SK-N-SH treated with all-trans-retinoic acid at 6 μM for 48 hours (cell line): ENCODE data around the gene ZAR1.
A peak's percentile ranks its signal among the peaks of the same experiment; 100 is the strongest.

Source experiments
- ATAC-seq: fragments of 200-7000 bp; cut with Tn5 transposase; 3 replicates; pipeline ENCODE4 v1.9.1; 2020; ENCODE audit warnings: mild to moderate bottlenecking, moderate library complexity
- ARNTL ChIP-seq: fragments of 450-650 bp; formaldehyde crosslinking; IDR thresholded peaks from 2 replicates; pipeline ENCODE4 v1.5.0; 2020; ENCODE audit warnings: low read depth, mild to moderate bottlenecking, moderate library complexity, borderline replicate concordance
- BACH2 ChIP-seq: fragments of 250-450 bp; sonication (Bioruptor Pico); IDR thresholded peaks from 2 replicates; pipeline ENCODE4 v1.9.0; 2021; ENCODE audit warnings: mild to moderate bottlenecking, borderline replicate concordance
- CREB5 ChIP-seq: fragments of 250-450 bp; sonication (Bioruptor Pico); IDR thresholded peaks from 2 replicates; pipeline ENCODE4 v1.5.1; 2020; ENCODE audit warnings: low read depth, mild to moderate bottlenecking, moderate library complexity
- CSRNP3 ChIP-seq: fragments of 250-450 bp; sonication (Bioruptor Pico); IDR thresholded peaks from 2 replicates; pipeline ENCODE4 v1.5.1; 2021; ENCODE audit warnings: mild to moderate bottlenecking, moderate library complexity
- ESRRG ChIP-seq: fragments of 250-450 bp; sonication (Bioruptor Pico); IDR thresholded peaks from 2 replicates; pipeline ENCODE4 v1.6.1; 2021; ENCODE audit warnings: mild to moderate bottlenecking
- GLIS3 ChIP-seq: fragments of 250-450 bp; sonication (Bioruptor Pico); IDR thresholded peaks from 2 replicates; pipeline ENCODE4 v1.5.0; 2020; ENCODE audit warnings: mild to moderate bottlenecking, moderate library complexity
- ISL1 ChIP-seq: fragments of 250-450 bp; sonication (Bioruptor Pico); IDR thresholded peaks from 2 replicates; pipeline ENCODE4 v2.1.2; 2022; ENCODE audit warnings: mild to moderate bottlenecking, moderate library complexity
- OSR1 ChIP-seq: fragments of 250-450 bp; sonication (Bioruptor Pico); IDR thresholded peaks from 2 replicates; pipeline ENCODE4 v1.8.0; 2022; ENCODE audit warnings: moderate library complexity, mild to moderate bottlenecking, inconsistent platforms
- PATZ1 ChIP-seq: fragments of 250-450 bp; sonication (Bioruptor Pico); IDR thresholded peaks from 2 replicates; pipeline ENCODE4 v1.8.0; 2020; ENCODE audit warnings: mild to moderate bottlenecking, moderate library complexity, borderline replicate concordance
- POU6F1 ChIP-seq: fragments of 250-450 bp; sonication (Bioruptor Pico); IDR thresholded peaks from 2 replicates; pipeline ENCODE4 v1.8.0; 2021; ENCODE audit warnings: low read depth, mild to moderate bottlenecking, moderate library complexity, borderline replicate concordance
- PPARA ChIP-seq: fragments of 250-450 bp; sonication (Bioruptor Pico); IDR thresholded peaks from 2 replicates; pipeline ENCODE4 v1.5.0; 2020; ENCODE audit warnings: mild to moderate bottlenecking, borderline replicate concordance
- RARB ChIP-seq: fragments of 250-450 bp; sonication (Bioruptor Pico); IDR thresholded peaks from 2 replicates; pipeline ENCODE4 v1.8.0; 2021; ENCODE audit warnings: mild to moderate bottlenecking, moderate library complexity
- SNAI2 ChIP-seq: fragments of 250-450 bp; sonication (Bioruptor Pico); IDR thresholded peaks from 2 replicates; pipeline ENCODE4 v1.5.0; 2020; ENCODE audit warnings: mild to moderate bottlenecking, moderate library complexity
- TCF4 ChIP-seq: fragments of 250-450 bp; sonication (Bioruptor Pico); IDR thresholded peaks from 2 replicates; pipeline ENCODE4 v1.8.0; 2021; ENCODE audit warnings: mild to moderate bottlenecking, moderate library complexity, borderline replicate concordance
- TOX ChIP-seq: fragments of 250-450 bp; sonication (Bioruptor Pico); IDR thresholded peaks from 2 replicates; pipeline ENCODE4 v1.8.0; 2021; ENCODE audit warnings: mild to moderate bottlenecking, moderate library complexity, borderline replicate concordance
- TSHZ2 ChIP-seq: fragments of 250-450 bp; sonication (Bioruptor Pico); IDR thresholded peaks from 2 replicates; pipeline ENCODE4 v1.5.0; 2020; ENCODE audit warnings: mild to moderate bottlenecking, moderate library complexity
- ZC3H10 ChIP-seq: fragments of 250-450 bp; sonication (Bioruptor Pico); IDR thresholded peaks from 2 replicates; pipeline ENCODE4 v1.5.1; 2021; ENCODE audit warnings: mild to moderate bottlenecking, moderate library complexity
- ZFP3 ChIP-seq: fragments of 250-450 bp; sonication (Bioruptor Pico); IDR thresholded peaks from 2 replicates; pipeline ENCODE4 v1.5.0; 2020; ENCODE audit warnings: mild to moderate bottlenecking, moderate library complexity
- ZFP30 ChIP-seq: fragments of 450-650 bp; formaldehyde crosslinking; IDR thresholded peaks from 2 replicates; pipeline ENCODE4 v1.5.0; 2022; ENCODE audit warnings: mild to moderate bottlenecking, moderate library complexity
- ZNF565 ChIP-seq: fragments of 450-650 bp; formaldehyde crosslinking; conservative IDR thresholded peaks from 2 replicates; pipeline ENCODE4 v1.5.0; 2020; ENCODE audit warnings: low read depth, mild to moderate bottlenecking, moderate library complexity
- ZNF70 ChIP-seq: fragments of 450-650 bp; formaldehyde crosslinking; IDR thresholded peaks from 2 replicates; pipeline ENCODE4 v1.5.0; 2020; ENCODE audit warnings: mild to moderate bottlenecking, moderate library complexity
- ZNF8 ChIP-seq: fragments of 450-650 bp; formaldehyde crosslinking; IDR thresholded peaks from 2 replicates; pipeline ENCODE4 v1.5.0; 2020; ENCODE audit warnings: mild to moderate bottlenecking, moderate library complexity

ZAR1 gene

GRCh38 chr4:48454591-48454990 is 35.5 kb upstream of the ZAR1 start:
- ATAC-seq: peak; percentile 36; the same call in 1 of the 3 replicates
- TF ChIP-seq RARB (no peak), ZFP30 (CRISPR knock-in tag) (no peak), BACH2 (no peak), SNAI2 (CRISPR knock-in tag) (no peak), ZNF8 (no peak), TSHZ2 (CRISPR knock-in tag) (peak; percentile 44; the same call in 1 of the 2 replicates), ISL1 (CRISPR knock-in tag) (no peak), ESRRG (CRISPR knock-in tag) (no peak), ZFP3 (CRISPR knock-in tag) (no peak), PPARA (CRISPR knock-in tag) (no peak), CSRNP3 (CRISPR knock-in tag) (no peak), TOX (no peak), ZC3H10 (CRISPR knock-in tag) (no peak), TCF4 (CRISPR knock-in tag) (0 out of 2 replicates have a peak, but pooled peaks have one; percentile 38)

GRCh38 chr4:48461000-48461399 is 29.1 kb upstream of the ZAR1 start:
- ATAC-seq: no peak
- TF ChIP-seq POU6F1 (no peak), ZNF565 (CRISPR knock-in tag) (no peak), TSHZ2 (CRISPR knock-in tag) (no peak), ZNF70 (CRISPR knock-in tag) (no peak), CSRNP3 (CRISPR knock-in tag) (no peak), SNAI2 (CRISPR knock-in tag) (no peak), CREB5 (CRISPR knock-in tag) (no peak), ARNTL (CRISPR knock-in tag) (no peak), ZFP30 (CRISPR knock-in tag) (no peak), ESRRG (CRISPR knock-in tag) (no peak), OSR1 (CRISPR knock-in tag) (no peak), ZNF8 (no peak), ZC3H10 (CRISPR knock-in tag) (no peak), TOX (no peak), PATZ1 (no peak), GLIS3 (CRISPR knock-in tag) (no peak), TCF4 (CRISPR knock-in tag) (no peak)
